Immature natural killer cell (primary cell): ENCODE data around the gene ABCC2. TPM values are rescaled to one million over a fixed set of nuclear protein-coding genes. Genes with fewer than 3 reads are reported as not detected.
"Not testable (repeated sequence)": the region's sequence is repeated elsewhere in the genome, so short reads cannot be mapped to it uniquely, and the experiment has no call there.

Source experiments
- DNase-seq, 3 donors: peaks; one replicate each; pipeline ENCODE4 v3.0.0; 2022; ENCODE audit warnings: mixed read lengths in 1 of 3
- H3K27ac Mint-ChIP-seq, 6 donors: one replicate each; pipeline ENCODE4 v1.8.0; 2020; ENCODE audit warnings: mixed read lengths in 6 of 6, mild to moderate bottlenecking in 5 of 6, inconsistent platforms in 4 of 6, moderate library complexity in 3 of 6
- H3K27me3 Mint-ChIP-seq, 3 donors: one replicate each; pipeline ENCODE4 v1.8.0; 2020 to 2021; ENCODE audit warnings: low read depth in 3 of 3, mild to moderate bottlenecking in 3 of 3, mixed read lengths in 3 of 3, moderate library complexity in 3 of 3, inconsistent platforms in 1 of 3
- H3K36me3 Mint-ChIP-seq, 3 donors: one replicate each; pipeline ENCODE4 v1.8.0; 2020; ENCODE audit warnings: mixed read lengths in 3 of 3, inconsistent platforms in 2 of 3, mild to moderate bottlenecking in 2 of 3
- H3K4me1 Mint-ChIP-seq, 2 donors: one replicate each; pipeline ENCODE4 v1.8.0; 2020; ENCODE audit warnings: inconsistent platforms in 2 of 2, mild to moderate bottlenecking in 2 of 2, mixed read lengths in 2 of 2, moderate library complexity in 1 of 2
- H3K4me3 Mint-ChIP-seq, 5 donors: one replicate each; pipeline ENCODE4 v1.8.0; 2020; ENCODE audit warnings: mild to moderate bottlenecking in 5 of 5, mixed read lengths in 5 of 5, inconsistent platforms in 3 of 5, moderate library complexity in 3 of 5
- H3K9me3 Mint-ChIP-seq, 6 donors: one replicate each; pipeline ENCODE4 v1.8.0; 2020; ENCODE audit warnings: mild to moderate bottlenecking in 6 of 6, mixed read lengths in 6 of 6, inconsistent platforms in 4 of 6, moderate library complexity in 3 of 6
- polyA plus RNA-seq, 3 donors: library from polyadenylated mRNA; unstranded; fragments of 300-500 nt; fragmentation: Illumina TruSeq; gene quantifications; one replicate each; pipeline ENCODE4 v1.2.3, GENCODE V29; 2021

The ABCC2 gene
- polyA plus RNA-seq, 3 donors from 2014 or later: 0.48 TPM; not detected in 2

DNA sequence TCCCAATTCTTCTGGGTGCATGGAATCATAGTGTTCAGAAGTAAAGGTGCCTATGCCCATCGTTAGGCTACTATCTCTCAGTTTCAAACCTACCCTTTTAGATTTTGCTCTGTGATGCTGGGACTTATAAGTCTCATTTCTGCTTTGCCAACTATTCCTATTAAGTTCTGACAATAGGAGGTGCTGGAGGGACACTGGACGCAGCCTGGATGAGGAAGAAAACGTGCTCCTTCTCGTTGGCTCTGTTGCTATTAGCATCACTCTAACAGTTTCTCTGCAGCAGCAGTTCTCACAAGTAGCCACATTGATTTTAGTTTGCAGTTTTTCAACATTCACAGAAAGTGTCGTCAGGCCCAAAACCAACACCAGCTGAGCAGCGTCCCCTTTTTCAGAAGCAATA, 72.4 kb downstream of the ABCC2 start:
- H3K4me3 Mint-ChIP-seq: no peak overlapping the region
- no peaks in the 10 kb centered on the region for H3K4me1 Mint-ChIP-seq
- H3K36me3 Mint-ChIP-seq: peaks cover 0 to 14% (median 5%) of the 10 kb centered on the region in 3 donors

DNA sequence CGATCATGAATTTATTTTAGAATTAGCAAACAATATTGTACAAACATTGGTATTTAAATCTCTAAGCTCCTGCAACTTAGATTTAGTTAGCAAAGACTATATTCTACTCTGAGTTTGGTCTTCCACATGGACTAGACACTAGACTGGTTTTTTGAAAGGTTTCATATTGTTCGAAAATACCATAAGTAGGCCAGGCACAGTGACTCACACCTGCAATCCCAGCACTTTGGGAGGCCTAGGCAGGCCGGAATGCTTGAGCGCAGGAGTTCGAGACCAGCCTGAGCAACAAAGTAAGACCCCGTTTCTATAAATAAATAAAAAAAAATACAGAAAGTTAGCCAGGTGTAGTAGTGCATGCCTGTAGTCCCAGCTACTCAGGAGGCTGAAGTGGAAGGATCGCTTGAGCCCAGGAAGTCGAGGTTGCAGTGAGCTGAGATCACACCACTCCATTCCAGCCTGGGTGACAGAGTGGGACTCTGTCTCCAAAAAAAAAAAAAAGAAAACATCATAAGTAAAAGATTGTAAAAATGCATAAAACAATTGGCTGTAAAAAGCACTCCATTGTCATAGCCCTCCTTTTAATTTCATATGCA, 73.1 kb downstream of the ABCC2 start:
- H3K4me3 Mint-ChIP-seq: no peak overlapping the region
- H3K9me3 Mint-ChIP-seq: no peaks in the 10 kb centered on the region
- no peak for DNase-seq
- no peak overlapping the region for H3K27ac Mint-ChIP-seq
- H3K4me1 Mint-ChIP-seq: no peaks in the 10 kb centered on the region
- H3K27me3 Mint-ChIP-seq: peaks cover 0 to 4% (median 2%) of the 10 kb centered on the region in 3 donors
- H3K36me3 Mint-ChIP-seq: peaks cover 0 to 13% (median 5%) of the 10 kb centered on the region in 3 donors

More for the DNA sequence above, 72.4 kb downstream of the ABCC2 start:
- no peak for DNase-seq
- Mint-ChIP-seq H3K9me3 (no peaks in the 10 kb centered on the region), H3K27ac (no peak overlapping the region), H3K27me3 (peaks cover 0 to 2% (median 0%) of the 10 kb centered on the region in 3 donors)

DNA sequence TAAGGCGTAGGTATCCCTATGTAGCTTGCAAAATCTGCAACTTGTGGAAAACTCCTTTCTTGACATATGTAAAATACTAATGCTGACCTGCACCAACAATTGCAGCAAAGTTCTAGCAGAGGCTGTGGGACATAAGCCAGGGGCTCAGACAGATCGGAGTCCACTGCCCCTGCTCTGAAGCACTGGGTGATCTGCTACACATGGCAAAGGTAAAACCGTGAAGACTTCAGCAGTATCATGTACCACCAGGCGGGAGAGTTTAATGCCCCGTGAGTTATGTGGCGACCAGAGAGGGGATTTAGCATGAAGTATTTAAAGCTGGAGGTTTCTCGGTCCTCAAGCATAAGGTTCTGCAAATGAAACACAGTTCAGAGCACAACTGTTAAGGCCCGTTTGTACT, 76.4 kb downstream of the ABCC2 start:
- no peak overlapping the region for H3K27ac Mint-ChIP-seq
- H3K4me3 Mint-ChIP-seq: no peak overlapping the region
- H3K36me3 Mint-ChIP-seq: no peaks in the 10 kb centered on the region
- DNase-seq: no peak
- H3K4me1 Mint-ChIP-seq: no peaks in the 10 kb centered on the region
- H3K27me3 Mint-ChIP-seq: peaks cover 0 to 8% (median 6%) of the 10 kb centered on the region in 3 donors
- no peaks in the 10 kb centered on the region for H3K9me3 Mint-ChIP-seq

DNA sequence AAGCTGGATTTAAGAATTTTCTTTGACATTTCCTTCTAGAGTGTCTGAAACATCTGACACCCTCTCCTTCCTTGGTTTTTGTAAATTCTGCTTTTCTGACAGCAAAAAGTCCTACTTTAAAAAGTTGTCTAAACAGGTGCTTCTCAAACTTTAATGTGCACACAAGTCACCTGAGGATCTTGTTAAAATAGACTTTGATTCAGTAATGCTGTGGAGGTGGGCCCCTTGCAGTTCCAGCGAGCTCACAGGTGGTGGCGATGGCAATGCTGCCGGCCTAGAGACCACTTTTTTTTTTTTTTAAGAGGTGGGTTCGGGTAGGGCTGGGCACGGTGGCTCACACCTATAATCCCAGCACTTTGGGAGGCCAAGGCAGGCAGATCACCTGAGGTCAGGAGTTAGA, 77.1 kb downstream of the ABCC2 start:
- no peak overlapping the region for H3K4me3 Mint-ChIP-seq
- no peak for DNase-seq
- no peaks in the 10 kb centered on the region for H3K36me3 Mint-ChIP-seq
- H3K4me1 Mint-ChIP-seq: no peaks in the 10 kb centered on the region
- peaks cover 2 to 10% (median 8%) of the 10 kb centered on the region in 3 donors for H3K27me3 Mint-ChIP-seq
- H3K9me3 Mint-ChIP-seq: no peaks in the 10 kb centered on the region
- no peak overlapping the region for H3K27ac Mint-ChIP-seq

DNA sequence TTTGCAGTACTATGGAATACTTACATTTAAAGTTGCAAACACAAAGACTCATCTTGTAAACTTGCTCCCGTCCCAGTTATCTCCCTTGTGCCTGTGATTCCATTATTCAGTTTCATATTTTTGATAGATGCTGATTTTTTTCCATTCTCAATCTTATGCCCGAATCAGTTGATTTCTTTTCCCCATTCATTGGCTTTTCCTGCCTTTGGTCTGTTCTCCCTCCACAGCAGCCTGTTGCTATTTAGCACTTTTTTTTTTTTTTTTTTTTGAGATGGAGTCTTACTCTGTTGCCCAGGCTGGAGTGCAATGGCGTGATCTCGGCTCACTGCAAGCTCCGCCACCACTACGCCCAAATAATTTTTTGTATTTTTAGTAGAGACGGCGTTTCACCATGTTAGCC, 78.0 kb downstream of the ABCC2 start:
- H3K27ac Mint-ChIP-seq: no peak overlapping the region
- H3K4me3 Mint-ChIP-seq: no peak overlapping the region
- H3K36me3 Mint-ChIP-seq: no peaks in the 10 kb centered on the region
- H3K9me3 Mint-ChIP-seq: peaks cover 0 to 4% (median 0%) of the 10 kb centered on the region in 6 donors
- DNase-seq: no peak
- H3K27me3 Mint-ChIP-seq: peaks cover 2 to 14% (median 11%) of the 10 kb centered on the region in 3 donors
- H3K4me1 Mint-ChIP-seq: no peaks in the 10 kb centered on the region

DNA sequence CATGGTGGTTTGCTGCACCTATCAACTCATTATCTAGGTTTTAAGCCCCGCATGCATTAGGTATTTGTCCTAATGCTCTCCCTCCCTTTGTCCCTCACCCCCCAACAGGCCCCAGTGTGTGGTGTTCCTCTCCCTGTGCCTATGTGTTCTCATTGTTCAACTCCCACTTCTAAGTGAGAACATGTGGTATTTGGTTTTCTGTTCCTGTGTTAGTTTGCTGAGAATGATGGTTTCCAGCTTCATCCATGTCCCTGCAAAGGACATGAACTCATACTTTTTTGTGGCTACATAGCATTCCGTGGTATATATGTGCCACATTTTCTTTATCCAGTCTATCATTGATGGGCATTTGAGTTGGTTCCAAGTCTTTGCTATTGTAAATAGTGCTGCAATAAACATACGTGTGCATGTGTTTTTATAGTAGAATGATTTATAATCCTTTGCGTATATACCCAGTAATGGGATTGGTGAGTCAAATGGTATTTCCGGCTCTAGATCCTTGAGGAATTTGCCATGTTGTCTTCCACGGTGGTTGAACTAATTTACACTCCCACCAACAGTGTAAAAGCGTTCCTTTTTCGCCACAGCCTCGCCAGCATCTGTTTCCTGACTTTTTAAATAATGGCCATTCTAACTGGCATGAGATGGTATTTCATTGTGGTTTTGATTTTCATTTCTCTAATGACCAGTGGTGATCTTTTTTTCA, 81.2 kb downstream of the ABCC2 start:
- not testable (repeated sequence) for DNase-seq, H3K4me3 Mint-ChIP-seq
- H3K27me3 Mint-ChIP-seq: peaks cover 10 to 25% (median 16%) of the 10 kb centered on the region in 3 donors

DNA sequence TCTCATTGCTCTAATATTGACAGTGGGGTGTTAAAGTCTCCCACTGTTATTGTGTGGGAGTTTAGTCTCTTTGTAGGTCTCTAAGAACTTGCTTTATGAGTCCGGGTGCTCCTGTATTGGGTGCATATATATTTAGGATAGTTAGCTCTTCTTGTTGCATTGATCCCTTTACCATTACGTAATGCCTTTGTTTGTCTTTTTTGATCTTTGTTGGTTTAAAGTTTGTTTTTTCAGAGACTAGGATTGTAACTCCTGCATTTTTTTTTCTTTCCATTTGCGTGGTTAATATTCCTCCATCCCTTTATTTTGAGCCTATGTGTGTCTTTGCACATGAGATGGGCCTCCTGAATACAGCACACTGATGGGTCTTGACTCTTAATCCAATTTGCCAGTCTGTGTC, 84.8 kb downstream of the ABCC2 start:
- Mint-ChIP-seq H3K9me3 (peaks cover 0 to 14% (median 8%) of the 10 kb centered on the region in 6 donors), H3K27me3 (peaks cover 14 to 26% (median 19%) of the 10 kb centered on the region in 3 donors), H3K4me1 (peaks cover 5 to 15% of the 10 kb centered on the region in 2 donors)
- DNase-seq, H3K27ac Mint-ChIP-seq, H3K4me3 Mint-ChIP-seq, H3K36me3 Mint-ChIP-seq: not testable (repeated sequence)

More for the DNA sequence above, 81.2 kb downstream of the ABCC2 start:
- not testable (repeated sequence) for H3K27ac Mint-ChIP-seq, H3K4me1 Mint-ChIP-seq, H3K36me3 Mint-ChIP-seq
- H3K9me3 Mint-ChIP-seq: peaks cover 0 to 14% (median 7%) of the 10 kb centered on the region in 6 donors

DNA sequence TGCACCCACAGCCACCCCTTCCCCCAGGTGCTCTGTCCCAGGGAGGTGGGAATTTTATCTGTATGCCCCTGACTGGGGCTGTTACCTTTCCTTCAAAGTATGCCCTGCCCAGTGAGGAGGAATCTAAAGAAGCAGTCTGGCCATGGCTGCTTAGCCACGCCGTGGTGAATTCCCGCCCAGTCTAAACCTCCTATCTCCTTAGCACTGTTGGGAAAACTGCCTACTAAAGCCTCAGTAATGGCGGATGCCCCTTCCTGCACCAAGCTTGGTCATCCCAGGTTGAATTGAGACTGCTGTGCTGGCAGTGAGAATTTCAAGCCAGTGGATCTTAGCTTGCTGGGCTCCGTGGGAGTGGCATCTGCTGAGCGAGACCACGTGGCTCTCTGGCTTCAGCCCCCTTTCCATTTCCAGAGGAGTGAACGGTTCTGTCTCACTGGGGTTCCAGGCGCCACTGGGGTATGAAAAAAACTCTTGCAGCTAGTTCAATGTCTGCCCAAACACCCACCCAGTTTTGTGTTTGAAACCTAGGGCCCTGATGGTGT, 87.2 kb downstream of the ABCC2 start:
- no peak for DNase-seq
- no peak overlapping the region for H3K4me3 Mint-ChIP-seq
- no peak overlapping the region for H3K27ac Mint-ChIP-seq
- H3K9me3 Mint-ChIP-seq: peaks cover 0 to 14% (median 8%) of the 10 kb centered on the region in 6 donors
- H3K4me1 Mint-ChIP-seq: peaks cover 5 to 15% of the 10 kb centered on the region in 2 donors
- H3K36me3 Mint-ChIP-seq: peaks cover 0 to 7% (median 6%) of the 10 kb centered on the region in 3 donors
- peaks cover 10 to 29% (median 17%) of the 10 kb centered on the region in 3 donors for H3K27me3 Mint-ChIP-seq

DNA sequence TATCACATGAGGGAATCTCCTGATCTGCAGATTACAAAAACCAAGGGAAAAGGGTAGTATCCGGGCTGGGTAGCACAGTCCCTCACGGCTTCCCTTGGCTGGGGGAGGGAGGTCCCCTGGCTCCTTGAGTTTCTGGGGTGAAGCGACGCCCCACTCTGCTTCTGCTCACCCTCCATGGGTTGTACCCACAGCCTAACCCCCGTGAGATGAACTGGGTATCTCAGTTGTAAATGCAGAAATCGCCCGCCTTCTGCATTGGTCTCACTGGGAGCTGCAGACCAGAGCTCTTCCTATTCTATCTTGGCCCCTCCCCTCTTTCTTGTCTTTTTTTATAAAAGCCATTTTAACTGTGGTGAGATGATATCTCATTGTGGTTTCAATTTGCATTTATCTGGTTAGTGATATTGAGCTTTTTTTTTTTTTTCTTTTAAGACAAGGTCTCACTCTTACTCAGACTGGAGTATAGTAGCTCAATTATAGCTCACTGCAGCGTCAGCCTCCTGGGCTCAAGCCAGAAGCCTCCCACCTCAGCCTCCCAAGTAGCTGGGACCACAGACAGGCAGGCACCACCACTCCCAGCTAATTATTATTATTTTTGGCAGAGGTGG, 87.8 kb downstream of the ABCC2 start:
- peak; percentile 20 to 35 (median 21) for DNase-seq
- Mint-ChIP-seq H3K36me3 (peaks cover 0 to 10% (median 9%) of the 10 kb centered on the region in 3 donors), H3K27ac (peak overlapping the region in 1 of 6 donors; percentile 4), H3K27me3 (peaks cover 7 to 25% (median 17%) of the 10 kb centered on the region in 3 donors), H3K9me3 (peaks cover 0 to 14% (median 8%) of the 10 kb centered on the region in 6 donors), H3K4me3 (peak overlapping the region; percentile 9 to 66 (median 42)), H3K4me1 (peaks cover 5 to 15% of the 10 kb centered on the region in 2 donors)

DNA sequence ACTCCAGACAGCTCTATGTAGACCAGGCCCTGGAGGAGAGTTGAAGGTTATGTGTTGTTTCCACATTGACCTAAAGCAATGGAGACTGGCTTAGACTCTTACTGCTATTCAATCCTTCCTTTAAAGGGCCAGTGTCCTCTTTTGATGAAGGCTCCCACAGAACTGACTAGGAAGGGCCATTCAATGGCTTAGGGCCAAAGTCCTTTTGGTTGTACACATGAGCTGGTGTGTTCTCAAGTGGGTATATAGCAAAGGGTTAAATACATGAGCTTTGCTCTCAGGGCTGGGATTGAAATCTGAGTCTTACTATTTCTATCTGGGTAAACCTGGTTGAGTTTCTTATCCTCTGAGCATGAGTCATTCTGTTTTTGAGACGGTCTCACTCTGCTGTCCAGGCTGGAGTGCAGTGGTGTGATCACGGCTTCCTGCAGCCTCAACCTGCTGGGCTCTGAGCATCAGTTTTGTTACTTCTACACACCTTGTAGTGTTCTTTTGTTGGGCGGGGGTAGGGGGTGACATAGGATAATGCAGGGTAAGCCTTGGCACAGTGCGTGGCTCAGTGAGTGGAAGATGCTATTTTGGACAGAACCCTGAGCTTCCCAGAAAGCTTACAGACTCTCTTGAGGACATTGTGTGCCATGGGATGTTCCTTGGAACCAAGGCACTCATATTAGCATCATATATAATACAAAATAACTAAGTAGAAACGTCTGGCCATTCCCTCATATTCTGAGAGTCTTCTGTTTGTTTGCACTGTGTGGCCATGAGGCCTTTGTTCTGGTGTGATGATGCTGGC, 90.1 kb downstream of the ABCC2 start:
- Mint-ChIP-seq H3K4me3 (no peak overlapping the region), H3K36me3 (peaks cover 15 to 27% (median 22%) of the 10 kb centered on the region in 3 donors)

DNA sequence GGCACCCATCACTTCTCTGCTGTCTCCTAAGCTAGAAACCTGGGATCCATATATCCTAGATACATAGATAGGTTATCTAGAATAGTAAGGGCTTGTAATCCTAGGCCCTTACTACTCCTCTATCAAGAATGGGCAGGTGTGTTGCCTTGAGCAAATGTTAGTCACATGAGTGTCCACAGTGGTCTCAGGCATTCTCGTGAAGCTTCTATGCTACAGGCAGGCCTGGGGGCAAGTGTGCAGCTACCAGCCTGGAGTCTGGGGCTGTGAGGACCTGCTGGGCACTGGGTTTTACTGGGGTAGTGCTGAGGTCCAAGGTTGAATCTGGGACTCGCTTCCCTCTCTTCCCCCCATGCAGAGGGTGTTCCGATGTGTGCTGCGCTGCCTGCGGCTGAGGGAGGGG, 91.4 kb downstream of the ABCC2 start:
- Mint-ChIP-seq H3K9me3 (peaks cover 0 to 5% (median 0%) of the 10 kb centered on the region in 6 donors), H3K27me3 (peaks cover 3 to 12% (median 9%) of the 10 kb centered on the region in 3 donors), H3K36me3 (peaks cover 22 to 35% (median 28%) of the 10 kb centered on the region in 3 donors), H3K27ac (no peak overlapping the region), H3K4me1 (peaks cover 5 to 15% of the 10 kb centered on the region in 2 donors), H3K4me3 (no peak overlapping the region)
- no peak for DNase-seq

More for the DNA sequence above, 90.1 kb downstream of the ABCC2 start:
- peaks cover 6 to 18% (median 12%) of the 10 kb centered on the region in 3 donors for H3K27me3 Mint-ChIP-seq
- no peak for DNase-seq
- H3K27ac Mint-ChIP-seq: no peak overlapping the region
- peaks cover 5 to 15% of the 10 kb centered on the region in 2 donors for H3K4me1 Mint-ChIP-seq
- H3K9me3 Mint-ChIP-seq: peaks cover 0 to 5% (median 0%) of the 10 kb centered on the region in 6 donors

DNA sequence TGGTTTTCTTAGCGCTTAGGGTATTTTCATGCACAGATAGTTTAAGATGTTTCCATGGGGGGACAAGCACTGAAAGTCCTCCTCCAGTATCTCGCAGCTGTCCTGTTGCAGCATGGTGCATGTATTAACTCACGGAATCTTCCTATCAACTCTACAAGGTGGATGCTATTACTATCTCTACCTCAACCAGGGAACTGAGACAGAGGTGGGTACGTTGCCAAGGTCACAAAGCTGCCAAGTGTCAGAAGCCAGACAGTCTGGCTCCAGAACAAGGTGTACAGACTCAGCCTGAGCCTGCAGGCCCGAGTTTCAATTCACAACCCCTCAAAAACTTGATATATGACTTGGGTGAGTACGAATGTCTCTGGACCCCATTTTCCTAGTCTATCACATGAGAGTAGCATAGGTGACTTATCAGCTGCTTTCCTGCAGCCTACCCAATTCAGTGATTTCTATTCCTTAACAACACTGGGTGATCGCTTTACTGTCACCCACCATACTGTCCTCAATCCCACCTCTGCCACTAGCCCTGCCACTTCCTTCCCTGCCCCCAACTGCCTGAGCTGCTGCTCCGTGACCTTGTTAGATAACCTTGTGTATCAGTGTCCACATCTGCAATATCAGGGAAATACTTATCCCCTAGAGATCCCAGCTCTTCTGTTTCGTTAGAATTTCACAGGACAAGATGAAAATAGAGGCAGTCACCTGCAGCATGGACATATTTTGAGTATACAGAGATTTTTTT, 92.1 kb downstream of the ABCC2 start:
- Mint-ChIP-seq H3K36me3 (peaks cover 22 to 41% (median 33%) of the 10 kb centered on the region in 3 donors), H3K9me3 (peaks cover 0 to 5% (median 0%) of the 10 kb centered on the region in 6 donors), H3K27ac (no peak overlapping the region), H3K27me3 (peaks cover 3 to 12% (median 9%) of the 10 kb centered on the region in 3 donors), H3K4me3 (no peak overlapping the region), H3K4me1 (peaks cover 5 to 15% of the 10 kb centered on the region in 2 donors)
- DNase-seq: no peak
